Cardiac septum (tissue), 1 donor: Measurements from ENCODE around the gene BSN. TPM values are rescaled to one million over a fixed set of nuclear protein-coding genes. Genes with fewer than 3 reads are reported as not detected.

Experiments
- DNase-seq: peaks from one replicate; pipeline ENCODE4 v3.0.0-alpha.2; 2020; ENCODE audit warnings: low spot score
- intact Hi-C: fragments of 100-400 bp; cut with DNase I; formaldehyde crosslinking; loops from one replicate; pipeline ENCODE4 v1.14.0; 2022
- total RNA-seq: library from RNA; stranded (reverse); fragmentation: NEBNext Ultra II Directional; extraction: Animal tissue kit (Norgen Biotek cat#: 25700); gene quantifications from one replicate; pipeline ENCODE4 v1.2.1, GENCODE V29; 2021
- donor health status: DM: no; HTN: no; CAD: no.

The BSN gene
- total RNA-seq, 1 donor from 2014 or later = 1.00 TPM

DNA sequence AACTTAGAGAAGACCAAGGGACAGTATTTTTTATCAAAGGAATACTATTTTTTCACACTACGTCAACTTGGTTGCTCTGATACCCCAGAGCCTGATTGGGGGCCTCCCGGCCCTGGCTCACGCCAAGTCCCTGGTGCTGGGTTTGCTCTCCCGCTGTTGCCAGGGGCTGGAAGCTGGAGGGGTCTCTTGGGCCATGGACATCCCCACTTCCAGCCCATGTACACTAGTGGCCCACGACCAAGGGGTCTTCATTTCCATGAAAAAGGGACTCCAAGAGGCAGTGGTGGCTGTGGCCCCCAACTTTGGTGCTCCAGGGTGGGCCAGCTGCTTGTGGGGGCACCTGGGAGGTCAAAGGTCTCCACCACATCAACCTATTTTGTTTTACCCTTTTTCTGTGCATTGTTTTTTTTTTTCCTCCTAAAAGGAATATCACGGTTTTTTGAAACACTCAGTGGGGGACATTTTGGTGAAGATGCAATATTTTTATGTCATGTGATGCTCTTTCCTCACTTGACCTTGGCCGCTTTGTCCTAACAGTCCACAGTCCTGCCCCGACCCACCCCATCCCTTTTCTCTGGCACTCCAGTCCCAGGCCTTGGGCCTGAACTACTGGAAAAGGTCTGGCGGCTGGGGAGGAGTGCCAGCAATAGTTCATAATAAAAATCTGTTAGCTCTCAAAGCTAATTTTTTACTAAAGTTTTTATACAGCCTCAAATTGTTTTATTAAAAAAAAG is 20.3 kb upstream of the BSN start:
- no peak for DNase-seq
- intact Hi-C loops = loop anchor here (10.0 kb wide), 1 partner anchor 371 kb away; the partner anchor contains the start of gene MST1R

DNA sequence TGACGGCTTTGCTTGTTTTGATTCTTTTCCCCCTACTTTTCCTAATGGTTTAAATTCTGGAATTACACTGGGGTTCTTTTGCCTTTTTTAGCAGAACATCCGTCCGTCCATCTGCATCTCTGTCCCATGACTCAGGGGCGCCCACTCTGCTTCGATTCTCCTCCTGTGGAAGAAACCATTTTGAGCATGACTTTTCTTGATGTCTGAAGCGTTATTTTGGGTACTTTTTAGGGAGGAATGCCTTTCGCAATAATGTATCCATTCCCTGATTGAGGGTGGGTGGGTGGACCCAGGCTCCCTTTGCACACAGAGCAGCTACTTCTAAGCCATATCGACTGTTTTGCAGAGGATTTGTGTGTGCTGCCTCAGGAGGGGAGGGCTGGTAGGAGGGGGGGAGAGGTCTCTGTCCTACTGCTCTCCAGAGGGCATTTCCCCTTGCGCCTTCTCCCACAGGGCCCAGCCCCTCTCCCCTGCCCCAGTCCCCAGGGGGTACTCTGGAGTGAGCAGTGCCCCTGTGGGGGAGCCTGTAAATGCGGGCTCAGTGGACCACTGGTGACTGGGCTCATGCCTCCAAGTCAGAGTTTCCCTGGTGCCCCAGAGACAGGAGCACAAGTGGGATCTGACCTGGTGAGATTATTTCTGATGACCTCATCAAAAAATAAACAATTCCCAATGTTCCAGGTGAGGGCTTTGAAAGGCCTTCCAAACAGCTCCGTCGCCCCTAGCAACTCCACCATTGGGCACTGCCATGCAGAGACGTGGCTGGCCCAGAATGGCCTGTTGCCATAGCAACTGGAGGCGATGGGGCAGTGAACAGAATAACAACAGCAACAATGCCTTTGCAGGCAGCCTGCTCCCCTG is 19.5 kb upstream of the BSN start:
- intact Hi-C loops = loop anchor here (5.0 to 10.0 kb wide), 2 partner anchors 63 to 370 kb away; partner anchors contain the start of genes DAG1 and MST1R

DNA sequence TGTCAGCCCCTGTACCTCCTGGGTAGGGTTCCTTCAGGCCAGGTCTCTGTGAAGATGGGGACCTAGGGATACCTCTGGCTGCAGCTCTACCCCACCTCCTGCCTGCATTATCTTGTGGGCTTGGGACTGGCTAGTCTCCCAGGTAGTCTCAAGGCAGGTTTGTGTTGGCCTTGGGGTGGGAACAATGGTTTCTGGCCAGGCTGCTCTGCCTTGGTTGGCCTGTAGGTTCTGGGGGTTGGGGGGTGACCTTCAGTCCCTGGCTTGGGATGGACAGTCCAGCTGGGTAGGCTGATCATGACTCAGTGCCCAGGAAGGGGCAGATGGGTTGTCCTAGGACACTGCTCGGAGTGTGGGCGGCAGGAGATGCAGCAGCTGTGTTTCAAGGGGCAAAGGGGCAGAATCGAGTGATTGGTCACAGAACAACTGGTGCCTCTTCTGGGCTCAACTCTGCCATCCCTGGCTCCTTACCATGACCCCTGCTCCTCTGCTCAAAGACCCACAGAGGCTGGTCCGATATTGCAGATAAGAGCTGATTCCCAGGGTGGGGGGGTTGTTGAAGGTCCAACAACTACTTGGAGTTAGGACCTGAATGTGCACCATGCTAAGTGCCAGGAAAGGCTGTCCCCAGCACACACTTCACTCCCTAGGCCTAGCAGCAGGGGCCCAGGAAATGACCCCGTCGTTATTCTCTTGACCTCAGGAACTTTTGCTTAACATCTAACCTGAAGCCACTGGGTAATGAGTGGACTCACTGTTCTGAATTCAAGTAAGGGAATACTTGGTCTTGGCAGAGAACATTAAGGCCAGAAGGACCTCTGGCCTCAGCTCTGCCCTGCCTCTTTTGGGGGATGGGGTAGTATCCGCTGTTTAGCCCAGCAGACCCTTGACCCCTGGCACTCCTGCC is 18.1 kb upstream of the BSN start:
- intact Hi-C loops = loop anchor here (5.0 to 10.0 kb wide), 2 partner anchors 64 to 369 kb away; partner anchors contain the start of genes DAG1 and MST1R

More for the DNA sequence above, 19.5 kb upstream of the BSN start:
- no peak for DNase-seq

DNA sequence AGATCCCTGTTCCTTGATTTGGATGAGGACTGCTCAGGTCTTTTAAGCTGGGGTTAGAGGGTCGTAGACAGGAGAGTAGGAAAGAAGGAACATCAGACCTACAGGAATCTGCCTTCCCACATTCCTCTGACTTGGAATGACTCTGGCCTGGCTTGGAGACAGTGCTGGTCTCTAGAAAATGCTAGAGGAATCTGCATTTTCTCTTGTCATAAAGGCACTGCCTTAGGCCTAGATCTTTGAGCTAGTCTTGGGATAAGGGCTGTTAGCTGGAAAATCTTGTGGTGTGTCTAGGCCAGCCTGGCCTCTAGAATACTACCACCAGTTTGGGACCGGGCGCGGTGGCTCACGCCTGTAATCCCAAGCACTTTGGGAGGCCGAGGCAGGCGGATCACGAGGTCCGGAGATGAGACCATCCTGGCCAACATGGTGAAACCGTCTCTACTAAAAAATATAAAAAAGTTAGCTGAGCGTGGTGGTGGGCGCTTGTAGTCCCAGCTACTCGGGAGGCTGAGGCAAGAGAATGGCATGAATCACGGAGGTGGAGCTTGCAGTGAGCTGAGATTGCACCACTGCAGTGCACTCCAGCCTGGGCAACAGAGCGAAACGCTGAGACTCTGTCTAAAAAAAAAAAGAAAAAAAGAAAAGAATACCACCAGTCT is 17.3 kb upstream of the BSN start:
- intact Hi-C loops = loop anchor here (5.0 to 10.0 kb wide), 2 partner anchors 65 to 368 kb away; partner anchors contain the start of genes DAG1 and MST1R
- no peak for DNase-seq

More for the DNA sequence above, 18.1 kb upstream of the BSN start:
- DNase-seq = no peak

DNA sequence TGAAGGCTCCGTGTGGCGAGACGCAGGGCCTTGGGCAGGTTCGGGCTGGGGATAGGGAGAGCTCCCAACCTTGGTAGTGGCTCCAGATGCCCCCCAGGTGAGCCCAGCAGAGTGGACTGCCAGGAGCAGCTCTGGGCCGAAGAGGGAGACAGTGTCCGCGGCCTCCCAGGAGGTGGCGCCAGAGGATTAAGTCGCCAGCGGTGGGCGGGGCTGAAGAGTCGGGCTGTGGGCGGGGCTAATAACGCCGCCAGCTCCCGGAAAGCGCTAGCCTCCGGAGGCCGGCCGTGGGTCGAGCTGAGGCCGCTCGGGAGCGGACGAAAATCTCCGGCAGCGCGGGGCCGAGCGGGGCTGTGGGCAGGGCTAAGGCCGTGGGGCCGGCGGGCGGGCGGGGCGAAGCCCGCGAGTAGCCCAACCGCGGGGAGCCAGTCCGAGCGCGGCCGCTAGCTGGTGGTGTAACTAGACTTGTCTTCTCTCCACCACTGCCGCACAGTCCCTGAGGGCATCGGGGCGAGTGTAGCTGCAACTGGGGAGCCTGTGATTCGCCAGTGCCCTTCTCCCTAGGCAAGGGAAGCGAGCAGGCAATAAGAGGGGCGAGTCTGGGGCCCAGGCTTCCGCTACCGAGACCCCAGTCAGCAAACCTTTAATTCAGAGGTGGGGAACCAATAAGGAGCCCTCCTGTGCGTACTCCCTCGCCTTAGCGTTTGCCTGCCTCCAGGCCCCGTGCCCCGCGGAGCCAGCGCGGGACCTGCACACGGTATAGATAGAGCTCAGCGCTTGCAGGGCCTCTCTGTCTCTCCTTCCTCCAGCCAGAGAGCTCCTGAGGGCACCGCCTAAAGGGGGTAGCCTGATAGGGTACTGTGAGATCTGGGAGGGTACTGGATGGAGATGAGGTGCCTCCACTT is 14.4 kb upstream of the BSN start:
- intact Hi-C loops = loop anchor here (1.0 to 10.0 kb wide), 3 partner anchors 68 to 365 kb away; partner anchors contain the start of genes DAG1 and MST1R

DNA sequence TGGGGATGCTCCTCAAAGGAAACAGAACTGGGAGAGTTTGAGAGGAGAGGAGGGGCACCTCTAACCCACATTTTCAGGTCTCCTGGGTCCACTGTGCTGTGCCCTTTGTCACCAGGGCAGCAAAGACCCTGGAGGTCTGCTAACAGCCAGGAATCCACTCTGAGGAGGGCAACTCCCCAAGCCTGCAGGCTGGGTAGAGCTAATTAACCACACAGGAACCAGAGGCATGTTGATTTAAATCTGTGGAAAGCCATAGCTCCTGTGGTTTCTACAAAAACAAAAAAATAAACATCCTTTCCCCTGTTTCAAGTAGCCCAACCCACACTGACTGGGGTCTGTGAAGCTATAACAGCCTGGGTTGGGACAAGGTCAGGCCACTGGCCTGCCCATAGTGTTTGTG is 2.2 kb upstream of the BSN start:
- intact Hi-C loops = no loop called here
- no peak for DNase-seq

More for the DNA sequence above, 14.4 kb upstream of the BSN start:
- peak; percentile 98 for DNase-seq

DNA sequence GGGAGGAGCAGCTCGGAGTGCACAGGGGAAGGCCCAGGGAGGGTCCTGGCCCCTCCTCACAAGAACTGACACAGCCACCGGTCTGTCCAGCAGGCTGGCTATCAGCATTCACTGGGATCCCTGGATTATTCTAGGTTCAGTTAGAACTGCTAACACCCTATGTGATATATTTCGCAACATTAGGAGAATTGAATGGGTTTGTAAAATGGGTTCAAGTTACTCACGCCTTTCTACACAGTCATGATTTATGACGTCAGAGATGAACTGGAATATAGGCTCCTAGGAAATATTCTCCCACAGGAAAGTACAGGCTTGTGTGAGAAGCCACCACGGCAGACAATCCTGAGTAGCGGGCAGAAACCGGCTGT is 969 bp upstream of the BSN start:
- no peak for DNase-seq
- intact Hi-C loops = no loop called here

DNA sequence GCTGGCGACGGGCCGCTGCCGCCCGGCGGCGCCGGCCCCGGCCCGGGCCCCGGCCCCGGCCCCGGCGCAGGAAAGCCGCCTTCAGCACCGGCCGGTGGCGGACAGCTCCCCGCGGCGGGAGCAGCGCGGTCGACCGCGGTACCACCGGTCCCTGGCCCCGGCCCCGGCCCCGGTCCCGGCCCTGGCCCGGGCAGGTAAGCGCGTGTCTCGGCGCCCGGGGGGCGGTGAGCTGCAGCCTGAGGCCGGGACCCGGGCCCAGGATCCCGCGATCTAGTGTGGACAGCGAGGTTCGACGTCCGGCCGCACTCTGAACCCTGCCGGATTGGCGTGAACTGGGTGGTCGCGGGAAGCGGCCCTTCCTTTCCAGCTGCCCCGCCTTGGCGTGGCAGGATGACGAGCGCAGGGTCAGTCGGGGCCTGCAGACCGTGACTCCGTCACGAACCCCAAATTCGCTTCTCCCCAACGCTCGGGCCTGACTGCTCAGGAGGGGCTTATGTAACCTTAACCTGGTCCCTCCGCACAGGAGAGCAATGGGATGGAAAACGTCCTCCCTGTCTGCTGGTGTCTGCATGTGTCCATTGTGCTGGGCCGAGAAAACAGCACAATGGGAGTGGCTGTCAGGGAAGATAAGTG is 472 bp downstream of the BSN start:
- intact Hi-C loops = no loop called here
- no peak for DNase-seq

DNA sequence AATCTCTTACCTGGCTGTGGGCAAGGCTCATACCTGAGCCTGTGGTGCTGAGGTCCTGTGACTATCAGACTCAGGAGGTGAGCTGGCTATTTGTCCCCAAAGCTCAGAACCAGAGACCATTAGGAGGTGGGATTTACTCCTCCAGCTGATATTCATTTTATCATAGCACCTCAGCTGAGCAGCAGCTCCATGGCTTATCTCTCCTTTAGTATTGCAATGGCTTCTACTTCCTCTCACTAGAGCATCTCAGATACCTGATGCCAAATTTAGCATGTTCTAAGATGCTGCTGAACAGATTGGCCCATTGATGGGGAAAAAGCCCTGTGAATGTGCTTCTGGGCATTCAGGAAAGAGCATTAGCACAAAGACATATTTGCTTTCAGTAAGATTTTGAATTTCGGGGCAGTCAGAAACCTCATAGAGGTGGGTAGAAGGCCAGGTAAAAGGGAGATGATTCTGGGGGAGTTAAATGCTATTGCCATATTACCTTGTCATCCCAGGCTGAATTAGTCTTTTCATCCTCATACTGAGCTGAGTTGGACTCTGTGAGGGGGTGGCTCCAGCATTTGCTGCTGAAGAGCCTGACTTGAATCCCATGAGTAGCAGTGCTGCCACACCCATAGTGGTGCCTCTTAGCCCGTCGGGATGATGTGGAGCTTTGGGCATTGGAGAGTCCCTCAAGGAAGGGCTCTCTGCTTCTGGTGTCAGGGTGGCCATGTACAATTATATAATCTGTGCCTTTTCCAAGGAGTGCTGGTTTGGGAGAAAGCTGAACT is 2.4 kb downstream of the BSN start:
- intact Hi-C loops = no loop called here
- DNase-seq = no peak

DNA sequence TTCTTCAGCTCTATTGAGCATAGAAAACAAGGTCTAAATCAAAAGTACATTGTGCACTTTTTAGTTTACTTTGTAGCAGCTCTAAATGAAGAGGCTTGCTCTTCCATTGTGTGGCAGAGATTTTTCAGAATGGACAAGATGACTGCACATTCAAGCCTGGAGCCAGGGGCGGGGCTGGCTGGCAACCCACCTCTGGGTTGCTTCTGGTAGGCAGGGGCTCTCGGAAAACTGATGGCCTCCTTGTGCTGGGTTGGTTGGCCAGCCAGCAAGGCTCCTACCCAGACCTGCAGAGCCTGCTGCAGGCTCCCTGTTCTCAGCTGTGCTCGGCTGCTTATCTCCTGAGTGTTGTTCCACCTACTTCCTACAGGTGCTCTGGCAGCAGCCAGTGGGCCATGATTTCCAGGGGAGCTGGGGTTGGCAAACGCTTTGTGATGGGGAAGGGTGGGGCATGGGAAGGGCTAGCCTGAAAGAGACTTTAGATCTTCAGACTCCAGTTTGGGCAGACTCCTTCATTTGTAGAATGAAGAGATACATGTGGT is 8.8 kb downstream of the BSN start:
- intact Hi-C loops = no loop called here
- no peak for DNase-seq

DNA sequence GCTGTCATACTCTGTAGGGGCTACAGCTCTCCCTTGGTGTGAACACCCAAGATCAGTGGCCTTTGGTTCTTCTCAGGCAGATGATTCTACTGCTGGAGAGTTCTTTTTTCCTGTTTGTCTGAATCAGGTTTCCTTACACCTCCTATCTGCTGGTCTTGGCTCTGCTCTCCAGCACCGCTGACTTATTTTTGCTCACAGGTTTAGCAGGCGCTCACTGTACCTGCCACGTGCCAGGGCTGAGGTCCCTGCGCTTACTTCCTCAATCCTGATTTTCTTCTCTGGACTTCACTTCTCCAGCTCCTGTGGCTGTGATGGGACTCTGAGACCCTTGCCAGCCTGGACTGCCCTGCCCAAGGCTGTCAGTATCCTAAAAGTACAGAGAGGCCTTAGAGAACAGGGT is 9.5 kb downstream of the BSN start:
- intact Hi-C loops = no loop called here
- no peak for DNase-seq

DNA sequence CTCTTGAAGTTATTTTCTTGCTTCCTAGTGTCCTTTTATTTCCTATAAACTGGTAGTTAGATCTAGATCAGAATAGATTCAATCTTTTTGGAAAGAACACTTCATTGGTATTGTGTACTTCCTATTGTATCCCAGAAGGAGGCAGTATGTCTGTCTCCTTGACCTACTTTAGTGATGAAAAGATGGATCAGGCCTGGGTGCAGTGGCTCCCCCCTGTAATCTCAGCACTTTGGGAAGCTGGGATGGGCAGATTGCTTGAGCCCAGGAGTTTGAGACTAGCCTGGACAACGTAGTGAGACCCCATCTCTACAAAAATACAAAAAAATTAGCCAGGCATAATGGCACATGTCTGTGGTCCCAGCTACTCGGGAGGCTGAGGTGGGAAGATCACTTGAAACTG is 12.0 kb downstream of the BSN start:
- intact Hi-C loops = no loop called here
- DNase-seq = no peak

DNA sequence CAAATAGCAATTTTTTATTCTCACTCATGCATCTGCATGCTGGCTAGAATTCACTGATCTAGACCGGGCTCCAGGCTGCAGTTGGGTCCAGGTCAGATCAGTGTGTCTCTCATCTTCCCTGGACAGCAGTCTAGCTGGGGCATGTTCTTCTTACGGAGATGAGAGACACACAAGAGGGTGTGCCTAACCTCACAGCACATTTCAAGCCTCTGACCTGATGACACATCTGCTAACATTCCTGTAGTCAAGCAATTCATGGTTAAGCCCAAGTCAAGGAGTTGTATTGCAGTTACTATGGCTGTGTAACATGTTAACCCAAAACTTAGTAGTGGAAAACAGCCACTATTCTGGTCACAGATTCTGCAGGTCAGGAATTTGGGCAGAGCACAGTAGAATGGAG is 13.1 kb downstream of the BSN start:
- no peak for DNase-seq
- intact Hi-C loops = no loop called here

DNA sequence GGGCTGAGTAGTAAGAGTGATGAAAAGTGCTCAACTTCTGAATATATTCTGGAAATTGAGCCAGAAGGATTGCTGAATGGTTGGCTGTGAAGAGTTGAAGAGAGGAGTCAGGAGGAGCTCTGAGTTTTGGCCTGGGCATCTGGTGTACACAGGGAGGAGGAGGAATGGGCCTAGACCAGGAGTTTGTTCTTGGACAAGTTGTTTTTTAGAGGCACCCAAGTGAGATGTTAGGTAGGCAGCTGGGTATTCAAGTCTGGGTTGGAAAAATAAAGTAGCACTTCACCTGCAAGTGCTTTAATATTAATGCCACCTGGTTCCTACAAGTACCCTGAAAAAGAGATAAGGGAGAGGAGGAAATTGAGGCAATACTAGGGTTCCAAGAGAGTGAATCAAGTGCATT is 14.7 kb downstream of the BSN start:
- intact Hi-C loops = no loop called here
- no peak for DNase-seq

DNA sequence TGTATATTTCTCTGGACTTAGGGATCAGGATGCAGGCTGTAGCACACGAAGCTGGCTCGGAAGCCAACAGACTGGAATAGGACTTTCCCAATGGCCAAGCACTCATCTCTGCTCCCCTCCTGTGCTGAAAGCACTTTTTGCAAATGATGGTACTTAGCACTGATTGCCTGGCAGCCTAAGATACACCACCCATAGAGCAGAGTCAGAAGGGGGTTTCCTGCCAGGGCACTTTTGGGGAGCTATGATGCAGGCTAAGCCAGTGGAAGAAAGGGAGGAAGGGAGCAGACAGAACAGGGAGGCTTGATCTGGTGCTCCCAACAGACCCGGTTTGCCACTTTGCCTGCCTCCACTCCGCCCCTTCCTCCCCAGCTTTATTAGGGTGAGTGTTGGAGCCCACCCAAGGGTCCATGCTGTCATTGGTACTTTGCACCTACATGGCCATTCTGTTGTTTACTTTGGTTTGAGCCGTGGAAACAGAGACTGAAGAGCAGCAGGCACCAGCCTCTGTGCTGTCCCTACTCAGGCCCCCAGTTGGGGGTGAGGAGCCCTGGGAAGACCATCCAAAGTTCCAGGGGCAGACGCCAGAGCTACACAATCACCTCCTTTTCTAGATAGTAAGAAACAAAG is 15.9 kb downstream of the BSN start:
- intact Hi-C loops = no loop called here
- no peak for DNase-seq

DNA sequence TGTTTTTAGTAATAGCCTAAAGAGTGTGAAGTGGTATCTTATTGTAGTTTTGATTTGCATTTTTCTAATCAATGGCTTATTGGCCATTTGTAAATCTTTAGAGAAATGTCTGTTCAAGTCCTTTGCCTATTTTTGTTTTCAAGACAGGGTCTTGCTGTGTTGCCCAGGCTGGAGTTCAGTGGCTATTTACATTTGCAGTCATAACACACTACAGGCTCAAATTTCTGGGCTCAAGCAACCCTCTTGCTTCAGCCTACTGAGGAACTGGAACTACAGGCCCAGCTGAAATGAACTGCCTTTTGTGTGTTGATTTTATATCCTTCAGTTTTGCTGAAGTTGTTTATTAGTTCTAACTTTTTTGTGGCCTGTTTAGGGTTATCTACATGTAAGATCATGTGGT is 27.9 kb downstream of the BSN start:
- no peak for DNase-seq
- intact Hi-C loops = no loop called here
